PC-9 (cell line): ENCODE data around the gene SCIN. TPM values are rescaled to one million over a fixed set of nuclear protein-coding genes. Genes with fewer than 3 reads are reported as not detected.
A peak's percentile ranks its signal among the peaks of the same experiment; 100 is the strongest.

Experiments used
- BruUV-seq: library from RNA; stranded (reverse); fragments of 400-500 nt; replicated peaks from 2 replicates; lab custom pipeline; 2021; lab: Mats Ljungman, UMichigan
- CTCF ChIA-PET: fragments of 300-600 bp; sonication (Branson Sonifier 250); formaldehyde crosslinking; loops from one replicate; lab custom pipeline; 2022; ENCODE audit warnings: antibody characterized with exemption; lab: Charles Lee
- POLR2A ChIA-PET: fragments of 300-600 bp; sonication (Branson Sonifier 250); formaldehyde crosslinking; loops from one replicate; lab custom pipeline; 2022; ENCODE audit warnings: antibody characterized with exemption; ENCODE audit not compliant: unreplicated experiment; lab: Charles Lee
- DNase-seq, 2 experiments: peaks; one replicate each; pipeline versions ENCODE4 v3.0.0 to v3.0.0-alpha.2; 2015 to 2022; ENCODE audit warnings: mixed read lengths in 1 of 2
- H2AFZ ChIP-seq: fragments of 200-600 bp; sonication (generic); 2 replicates; pipeline ENCODE4 v1.8.1; 2017; ENCODE audit warnings: antibody characterized with exemption
- H3F3A ChIP-seq: fragments of 200-600 bp; sonication (generic); 2 replicates; pipeline ENCODE4 v1.8.1; 2017; ENCODE audit warnings: antibody characterized with exemption, mild to moderate bottlenecking, low read depth; ENCODE audit not compliant: insufficient read depth
- H3K27ac ChIP-seq: fragments of 200-600 bp; sonication (generic); 2 replicates; pipeline ENCODE4 v1.6.1; 2016; ENCODE audit warnings: mixed run types
- H3K27me3 ChIP-seq: fragments of 200-600 bp; sonication (generic); 2 replicates; pipeline ENCODE4 v1.6.1; 2016; ENCODE audit warnings: low read depth, mixed run types; ENCODE audit not compliant: insufficient read depth
- H3K36me3 ChIP-seq: fragments of 200-600 bp; sonication (generic); 2 replicates; pipeline ENCODE4 v1.6.1; 2016; ENCODE audit warnings: low read depth, mixed run types
- H3K4me1 ChIP-seq: fragments of 200-600 bp; sonication (generic); replicated peaks from 2 replicates; pipeline ENCODE4 v1.6.1; 2016; ENCODE audit warnings: mixed run types; ENCODE audit not compliant: insufficient read depth
- H3K4me2 ChIP-seq: fragments of 200-600 bp; sonication (generic); 2 replicates; pipeline ENCODE4 v1.6.1; 2017; ENCODE audit warnings: mixed run types
- H3K4me3 ChIP-seq: fragments of 200-600 bp; sonication (generic); 2 replicates; pipeline ENCODE4 v1.6.1; 2016; ENCODE audit warnings: mixed run types
- H3K79me2 ChIP-seq: fragments of 200-600 bp; sonication (generic); 2 replicates; pipeline ENCODE4 v1.6.1; 2017; ENCODE audit warnings: low read depth, mixed run types
- H3K9me2 ChIP-seq: fragments of 200-600 bp; sonication (generic); 2 replicates; pipeline ENCODE4 v1.8.1; 2017; ENCODE audit warnings: mild to moderate bottlenecking; ENCODE audit not compliant: insufficient read depth
- H3K9me3 ChIP-seq: fragments of 200-600 bp; sonication (generic); 2 replicates; pipeline ENCODE4 v1.8.1; 2016; ENCODE audit warnings: low read depth; ENCODE audit not compliant: insufficient read depth
- H4K20me1 ChIP-seq: fragments of 200-600 bp; sonication (generic); 2 replicates; pipeline ENCODE4 v1.8.1; 2017; ENCODE audit not compliant: insufficient read depth
- EZH2 ChIP-seq: fragments of 200-600 bp; sonication (generic); IDR thresholded peaks from 2 replicates; pipeline ENCODE4 v1.8.0; 2017; ENCODE audit warnings: antibody characterized with exemption, low read depth
- intact Hi-C: fragments of 100-400 bp; cut with micrococcal nuclease; formaldehyde crosslinking; loops from one replicate; pipeline ENCODE4 v1.10.0; 2022; ENCODE audit not compliant: unreplicated experiment
- total RNA-seq: library from RNA; stranded (reverse); gene quantifications from 2 replicates; pipeline ENCODE4 v1.2.3, GENCODE V29; 2021
- TF ChIP-seq, protein P1 (sequence below): fragments of 200-600 bp; sonication (generic); conservative IDR thresholded peaks from 2 replicates; pipeline ENCODE4 v1.6.1; 2017; ENCODE audit warnings: mixed run types, antibody characterized with exemption, mild to moderate bottlenecking, moderate library complexity

The SCIN gene
- total RNA-seq, 1 experiment from 2014 or later: 0.92 TPM

DNA sequence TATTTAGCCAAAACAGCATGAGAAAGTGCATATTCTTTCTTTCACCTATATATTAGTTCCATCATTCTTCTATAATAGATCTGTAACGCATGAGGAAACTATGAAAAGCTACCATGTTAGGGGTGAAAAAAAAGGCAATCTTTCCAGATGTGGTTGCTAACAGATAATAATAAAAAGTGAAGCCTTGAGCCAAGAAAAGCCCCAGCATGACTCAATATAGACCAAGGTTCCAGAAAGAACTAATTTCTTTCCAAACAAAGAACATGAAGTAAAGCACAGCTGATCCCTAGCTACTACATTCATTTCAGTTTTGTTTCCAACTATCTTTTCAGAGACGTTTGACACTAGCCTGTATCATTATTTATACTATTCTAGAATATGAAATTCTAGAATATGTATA, 133.4 kb downstream of the SCIN start:
- ChIA-PET POLR2A (no interaction called here), CTCF (interaction anchor here (0.7 kb wide), 1 partner anchor 36 kb away, joined by 19 read pairs; no protein-coding TSS in a partner anchor)
- Histone ChIP-seq H2AFZ (no peak overlapping the region), H3K9me3 (peaks cover 7% of the 10 kb centered on the region; the same call in 1 of the 2 replicates), H4K20me1 (no peaks in the 10 kb centered on the region), H3K27ac (no peak overlapping the region), H3K4me2 (no peak overlapping the region), H3K4me1 (peaks cover 13% of the 10 kb centered on the region), H3K79me2 (no peaks in the 10 kb centered on the region), H3K36me3 (no peaks in the 10 kb centered on the region), H3F3A (no peaks in the 10 kb centered on the region), H3K27me3 (no peaks in the 10 kb centered on the region), H3K9me2 (no peaks in the 10 kb centered on the region), H3K4me3 (no peak overlapping the region)
- TF ChIP-seq, protein P1, sequence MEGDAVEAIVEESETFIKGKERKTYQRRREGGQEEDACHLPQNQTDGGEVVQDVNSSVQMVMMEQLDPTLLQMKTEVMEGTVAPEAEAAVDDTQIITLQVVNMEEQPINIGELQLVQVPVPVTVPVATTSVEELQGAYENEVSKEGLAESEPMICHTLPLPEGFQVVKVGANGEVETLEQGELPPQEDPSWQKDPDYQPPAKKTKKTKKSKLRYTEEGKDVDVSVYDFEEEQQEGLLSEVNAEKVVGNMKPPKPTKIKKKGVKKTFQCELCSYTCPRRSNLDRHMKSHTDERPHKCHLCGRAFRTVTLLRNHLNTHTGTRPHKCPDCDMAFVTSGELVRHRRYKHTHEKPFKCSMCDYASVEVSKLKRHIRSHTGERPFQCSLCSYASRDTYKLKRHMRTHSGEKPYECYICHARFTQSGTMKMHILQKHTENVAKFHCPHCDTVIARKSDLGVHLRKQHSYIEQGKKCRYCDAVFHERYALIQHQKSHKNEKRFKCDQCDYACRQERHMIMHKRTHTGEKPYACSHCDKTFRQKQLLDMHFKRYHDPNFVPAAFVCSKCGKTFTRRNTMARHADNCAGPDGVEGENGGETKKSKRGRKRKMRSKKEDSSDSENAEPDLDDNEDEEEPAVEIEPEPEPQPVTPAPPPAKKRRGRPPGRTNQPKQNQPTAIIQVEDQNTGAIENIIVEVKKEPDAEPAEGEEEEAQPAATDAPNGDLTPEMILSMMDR: no peak
- TF ChIP-seq EZH2: no peak
- intact Hi-C loops: no loop called here
- BruUV-seq: no TSS peak
- no peak for DNase-seq

- H2AFZ ChIP-seq: no peak overlapping the region
- no peaks in the 10 kb centered on the region for H3K79me2 ChIP-seq
- H3K9me3 ChIP-seq: peaks cover 7% of the 10 kb centered on the region; the same call in 1 of the 2 replicates
- H3K4me3 ChIP-seq: no peak overlapping the region
- H3K4me1 ChIP-seq: peaks cover 13% of the 10 kb centered on the region
- no peak overlapping the region for H3K4me2 ChIP-seq
- H3F3A ChIP-seq: no peaks in the 10 kb centered on the region
- H4K20me1 ChIP-seq: no peaks in the 10 kb centered on the region
- H3K27ac ChIP-seq: no peak overlapping the region
- ChIA-PET CTCF (interaction anchor here (0.6 to 0.7 kb wide), 2 partner anchors 17 to 19 kb away, joined by 3 to 4 read pairs; partner anchors contain the start of gene ARL4A), POLR2A (no interaction called here)
- no peaks in the 10 kb centered on the region for H3K9me2 ChIP-seq
- TF ChIP-seq EZH2: no peak
- TF ChIP-seq, protein P1: no peak
- H3K36me3 ChIP-seq: no peaks in the 10 kb centered on the region
- no peak for DNase-seq
- intact Hi-C loops: loop anchor here (2.0 kb wide), 1 partner anchor 19 kb away; the partner anchor contains the start of gene ARL4A
- H3K27me3 ChIP-seq: no peaks in the 10 kb centered on the region
- BruUV-seq: no TSS peak
Observed at GRCh38 chr7:12705878-12706277, 135.4 kb downstream of the SCIN start.

GRCh38 chr7:12706900-12707536, 136.5 kb downstream of the SCIN start:
- no TSS peak for BruUV-seq
- POLR2A ChIA-PET: interaction anchor here (0.7 kb wide), 1 partner anchor 782 kb away, joined by 3 read pairs; no protein-coding TSS in a partner anchor
- TF ChIP-seq, protein P1: no peak
- no peak for TF ChIP-seq EZH2
- H4K20me1 ChIP-seq: no peaks in the 10 kb centered on the region
- no peak overlapping the region for H2AFZ ChIP-seq
- no peaks in the 10 kb centered on the region for H3K27me3 ChIP-seq
- H3K36me3 ChIP-seq: no peaks in the 10 kb centered on the region
- CTCF ChIA-PET: no interaction called here
- no peak for DNase-seq
- H3K4me1 ChIP-seq: peaks cover 13% of the 10 kb centered on the region
- H3K9me2 ChIP-seq: no peaks in the 10 kb centered on the region
- no peaks in the 10 kb centered on the region for H3F3A ChIP-seq
- H3K79me2 ChIP-seq: no peaks in the 10 kb centered on the region
- no peak overlapping the region for H3K4me3 ChIP-seq
- H3K9me3 ChIP-seq: peaks cover under 1% of the 10 kb centered on the region; the same call in 1 of the 2 replicates
- intact Hi-C loops: loop anchor here (2.0 kb wide), 1 partner anchor 20 kb away; the partner anchor contains the start of gene ARL4A
- H3K4me2 ChIP-seq: no peak overlapping the region
- H3K27ac ChIP-seq: 0 out of 2 replicates have a peak overlapping the region, but pooled peaks have one; percentile 12
